GM21576 (cell line): ENCODE measurements around the gene ZNF680.
"Not testable (repeated sequence)": the region's sequence is repeated elsewhere in the genome, so short reads cannot be mapped to it uniquely, and the experiment has no call there.

ENCODE experiments used
- ATAC-seq: cut with Tn5 transposase; IDR thresholded peaks from one replicate; pipeline ENCODE4 v1.9.1; 2021; ENCODE audit warnings: mild to moderate bottlenecking, moderate library complexity; ENCODE audit not compliant: unreplicated experiment

ZNF680 gene

DNA sequence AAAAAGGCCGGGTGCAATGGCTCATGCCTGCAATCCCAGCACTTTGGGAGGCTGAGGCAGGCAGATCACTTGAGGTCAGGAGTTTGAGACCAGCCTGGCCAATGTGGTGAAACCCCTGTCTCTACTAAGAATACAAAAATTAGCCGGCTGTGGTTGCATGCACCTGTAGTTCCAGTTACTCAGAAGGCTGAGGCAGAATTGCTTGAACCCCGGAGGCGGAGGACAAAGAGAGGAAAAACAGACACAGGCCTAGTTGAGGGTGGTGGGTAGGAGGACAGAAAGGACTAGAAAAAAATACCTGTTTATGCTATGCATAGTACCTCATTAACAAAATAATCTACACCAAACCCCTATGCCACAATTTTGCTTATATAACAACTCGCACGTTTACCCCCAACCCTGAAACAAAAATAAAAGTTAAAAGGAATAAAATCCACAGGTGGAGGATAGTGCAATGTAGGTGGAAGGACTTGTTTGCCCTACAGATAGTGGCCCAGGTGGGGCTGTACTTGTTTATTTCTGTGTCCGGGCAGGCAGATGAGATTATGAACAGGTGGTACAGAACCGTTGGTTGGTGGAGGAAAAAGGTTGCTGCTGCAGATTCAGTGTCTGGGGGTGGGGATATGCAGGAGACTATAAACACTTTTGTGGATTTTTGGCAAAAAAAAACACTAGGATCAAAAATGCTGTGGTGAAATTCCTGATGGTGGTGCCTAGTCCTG lies 5.1 kb downstream of the ZNF680 start:
- no peak for ATAC-seq

DNA sequence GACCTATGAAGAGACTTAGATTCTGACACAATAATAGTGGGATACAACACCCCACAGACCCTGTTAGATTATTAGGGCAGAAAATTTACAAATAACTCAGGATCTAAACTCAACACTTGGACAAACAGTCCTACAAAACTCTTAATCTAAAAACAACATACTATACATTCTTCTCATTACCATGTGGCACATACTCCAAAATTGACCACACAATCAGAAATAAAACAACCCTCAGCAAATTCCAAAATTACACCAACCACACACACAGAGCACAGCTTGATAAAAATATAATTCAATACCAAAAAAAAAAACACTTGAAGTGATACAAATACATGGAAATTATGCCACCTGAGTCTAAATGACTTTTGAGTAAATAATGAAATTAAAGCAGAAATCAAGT lies 7.8 kb downstream of the ZNF680 start:
- no peak for ATAC-seq

DNA sequence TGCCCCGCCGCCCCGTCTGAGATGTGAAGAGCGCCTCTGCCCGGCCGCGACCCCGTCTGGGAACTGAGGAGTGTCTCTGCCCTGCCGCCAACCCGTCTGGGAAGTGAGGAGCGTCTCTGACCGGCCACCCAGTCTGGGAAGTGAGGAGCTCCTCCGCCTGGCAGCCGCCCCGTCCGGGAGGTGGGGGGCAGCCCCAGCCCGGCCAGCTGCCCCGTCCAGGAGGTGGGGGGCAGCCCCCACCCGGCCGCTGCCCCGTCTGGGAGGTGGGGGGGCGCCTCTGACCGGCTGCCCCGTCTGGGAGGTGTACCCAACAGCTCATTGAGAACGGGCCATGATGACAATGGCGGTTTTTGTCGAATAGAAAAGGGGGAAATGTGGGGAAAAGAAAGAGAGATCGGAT lies 8.7 kb downstream of the ZNF680 start:
- ATAC-seq, result not testable (repeated sequence)

GRCh38 chr7:64551375-64552142 lies 11.3 kb downstream of the ZNF680 start:
- ATAC-seq, result no peak

DNA sequence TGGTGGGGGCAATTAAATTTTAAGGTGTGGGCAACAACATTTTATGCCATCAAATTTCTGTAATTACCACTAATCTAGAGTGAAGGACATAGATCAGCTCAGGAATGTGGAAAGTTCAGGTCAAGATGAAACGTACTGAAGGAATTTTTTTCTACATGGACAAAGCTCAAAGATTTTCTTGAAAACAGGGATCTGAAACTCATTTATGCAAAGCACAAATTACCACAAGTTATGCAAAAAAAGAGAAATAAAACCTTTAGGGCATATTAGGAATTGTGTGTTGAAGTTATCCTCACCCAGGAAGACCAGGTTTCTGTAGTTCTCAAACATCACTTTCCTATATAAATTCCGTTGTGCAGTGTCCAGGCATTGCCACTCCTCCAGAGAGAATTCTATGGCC lies 18.9 kb downstream of the ZNF680 start:
- ATAC-seq, result no peak

DNA sequence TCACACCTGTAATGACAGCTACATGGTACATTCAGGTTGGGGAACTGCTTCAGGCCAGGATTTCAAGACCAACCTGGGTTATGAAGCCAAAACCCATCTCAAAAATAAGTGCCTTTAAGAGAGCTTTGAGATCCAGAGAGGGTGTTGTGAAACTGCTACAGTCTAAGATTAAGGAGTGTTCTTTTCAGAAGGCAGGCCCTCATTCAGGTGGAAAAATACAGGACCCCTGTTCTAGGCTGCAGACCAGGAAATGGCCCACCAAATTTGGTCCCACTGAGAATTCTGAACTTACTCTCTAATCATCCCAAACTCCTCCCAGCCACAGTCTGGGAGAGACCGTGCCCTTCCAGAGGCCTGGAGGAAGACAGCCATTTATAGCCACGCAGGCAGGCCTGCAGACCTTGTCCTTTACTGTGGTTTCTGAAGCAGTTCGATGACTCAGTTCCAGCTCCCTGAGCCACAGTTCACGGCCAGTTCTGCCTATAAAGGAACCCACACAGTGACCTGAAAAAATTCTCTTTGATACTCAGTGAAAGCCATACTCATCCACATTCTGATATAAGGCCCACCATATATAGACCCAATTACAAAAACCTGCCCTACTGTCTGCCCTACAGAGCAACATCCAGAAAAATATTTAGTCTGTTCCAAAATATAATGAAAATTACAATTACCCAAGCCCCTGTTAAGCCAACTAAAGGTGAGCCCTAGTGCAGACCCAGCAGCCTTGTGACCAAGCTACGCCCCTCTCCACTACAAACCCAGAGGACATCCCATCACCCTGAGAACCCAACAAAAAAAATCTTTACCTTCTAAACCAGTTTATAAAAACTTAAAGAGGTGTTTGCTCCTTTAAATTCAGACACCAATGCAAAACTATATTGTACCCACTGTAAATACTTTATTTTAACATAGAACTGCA lies 21.2 kb downstream of the ZNF680 start:
- no peak for ATAC-seq

DNA sequence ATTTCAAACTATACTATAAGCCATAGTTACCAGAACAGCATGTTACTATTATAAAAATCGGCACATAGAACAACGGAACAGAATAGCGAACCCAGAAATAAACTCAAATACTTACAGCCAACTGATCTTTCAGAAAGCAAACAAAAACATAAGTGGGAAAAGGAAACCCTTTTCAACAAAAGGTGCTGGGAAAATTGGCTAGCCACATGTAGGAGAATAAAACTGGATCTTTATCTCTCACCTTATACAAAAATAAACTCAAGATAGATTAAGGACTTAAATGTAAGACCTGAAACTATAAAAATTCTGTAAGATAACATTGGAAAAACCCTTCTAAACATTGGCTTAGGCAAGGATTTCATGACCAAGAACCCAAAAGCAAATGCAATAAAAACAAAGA lies 29.1 kb downstream of the ZNF680 start:
- ATAC-seq, result no peak

DNA sequence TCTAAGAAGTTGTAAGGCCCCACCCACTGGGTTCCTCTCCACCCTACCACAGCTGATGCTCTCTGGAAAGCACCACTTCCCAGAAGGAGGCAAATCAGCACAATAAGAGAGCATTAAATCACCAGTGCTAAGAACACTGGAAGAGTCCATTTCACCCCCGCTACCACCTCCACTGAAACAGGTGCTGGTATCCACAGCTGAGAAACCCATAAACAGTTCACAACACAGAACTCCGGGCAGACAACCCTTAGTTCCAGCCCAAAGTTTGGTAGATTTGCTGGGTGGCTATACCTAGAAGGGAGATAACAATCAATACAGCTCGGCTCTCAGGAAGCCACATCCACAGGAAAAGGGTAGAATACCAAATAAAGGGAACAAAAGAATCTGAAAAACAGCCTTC lies 34.1 kb downstream of the ZNF680 start:
- ATAC-seq, result no peak

DNA sequence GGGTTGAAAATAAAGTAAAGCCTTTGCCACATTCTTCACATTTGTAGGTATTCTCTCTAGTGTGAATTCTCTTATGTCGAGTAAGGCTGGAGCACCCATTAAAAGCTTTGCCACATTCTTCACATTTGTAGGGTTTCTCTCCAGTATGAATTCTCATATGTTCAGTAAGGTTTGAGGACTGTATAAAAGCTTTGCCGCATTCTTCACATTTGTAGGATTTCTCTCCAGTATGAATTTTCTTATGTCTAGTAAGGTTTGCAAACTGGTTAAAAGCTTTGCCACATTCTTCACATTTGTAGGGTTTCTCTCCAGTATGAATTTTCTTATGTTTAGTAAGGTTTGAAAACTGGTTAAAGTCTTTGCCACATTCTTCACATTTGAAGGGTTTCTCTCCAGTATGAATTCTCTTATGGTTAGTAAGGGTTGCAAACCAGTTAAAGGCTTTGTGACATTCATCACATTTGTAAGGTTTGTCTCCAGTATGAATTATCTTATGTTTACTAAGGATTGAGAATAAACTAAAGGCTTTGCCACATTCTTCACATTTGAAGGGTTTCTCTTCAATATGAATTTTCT lies 41.4 kb downstream of the ZNF680 start:
- no peak for ATAC-seq

GRCh38 chr7:64516451-64516850 lies 46.4 kb downstream of the ZNF680 start:
- no peak for ATAC-seq

DNA sequence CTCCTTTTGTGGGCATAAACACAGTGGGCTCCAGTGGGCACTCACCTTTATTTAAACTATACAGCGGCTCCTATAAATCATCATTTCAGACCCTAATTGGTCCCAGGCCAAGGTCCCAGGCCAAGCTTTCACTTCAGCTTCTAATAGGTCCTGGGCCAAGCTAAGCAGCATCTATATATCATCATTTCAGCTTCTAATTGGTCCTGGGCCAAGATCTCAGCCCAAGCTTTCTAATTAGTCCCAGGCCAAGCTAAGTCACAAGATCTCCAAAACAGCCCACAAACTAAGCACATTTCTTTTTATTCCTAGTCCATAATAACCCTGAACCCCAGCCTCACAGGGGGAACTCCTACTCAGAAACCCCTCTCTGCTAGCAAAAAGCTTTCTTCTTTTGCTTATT lies 47.1 kb downstream of the ZNF680 start:
- no peak for ATAC-seq

DNA sequence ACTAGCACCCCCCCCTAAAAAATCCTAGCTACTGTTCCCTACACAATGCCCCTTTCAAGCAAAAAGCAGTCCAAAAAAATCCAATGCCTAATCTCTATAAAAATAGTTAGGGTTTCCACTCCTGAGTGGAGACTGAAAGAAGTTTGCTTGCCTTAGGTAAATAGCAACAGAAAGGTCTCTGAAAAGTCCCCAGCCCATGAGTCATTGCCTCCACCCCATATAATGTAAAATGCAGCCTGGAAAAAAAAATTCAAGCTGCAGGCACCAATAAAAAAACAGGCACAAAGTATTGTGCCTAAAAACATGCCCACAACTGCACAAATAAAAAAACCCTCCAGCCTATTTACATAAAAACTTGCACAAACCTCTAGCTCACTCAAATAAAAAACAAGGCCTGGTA lies 47.5 kb downstream of the ZNF680 start:
- ATAC-seq, result no peak

- no peak for ATAC-seq
Measured at GRCh38 chr7:64509583-64509982, 53.3 kb downstream of the ZNF680 start.

DNA sequence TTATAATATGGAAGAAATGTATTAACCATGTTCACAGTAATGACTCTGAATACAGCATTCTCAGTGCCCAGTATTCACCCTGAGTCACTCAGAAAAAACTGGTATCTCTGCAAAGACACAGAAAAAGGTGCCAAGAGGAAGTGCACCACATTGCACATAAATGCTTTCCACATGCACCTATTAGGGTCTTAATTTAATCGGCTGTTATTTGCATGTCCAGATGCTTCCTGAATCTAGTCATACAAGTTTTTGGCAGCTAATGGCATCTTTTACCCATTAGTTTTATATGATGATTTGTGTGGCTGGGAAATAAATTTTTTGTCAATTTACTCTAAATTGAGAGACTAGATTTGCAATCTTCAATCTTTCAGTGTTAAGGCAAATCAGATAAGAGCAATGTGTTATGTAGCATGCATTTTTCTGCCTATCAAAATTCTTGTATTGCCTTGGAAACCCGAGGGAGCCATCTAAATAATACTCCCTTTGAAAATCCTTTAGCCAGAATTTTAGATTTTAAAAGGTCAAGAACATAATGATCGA lies 58.2 kb downstream of the ZNF680 start:
- no peak for ATAC-seq

DNA sequence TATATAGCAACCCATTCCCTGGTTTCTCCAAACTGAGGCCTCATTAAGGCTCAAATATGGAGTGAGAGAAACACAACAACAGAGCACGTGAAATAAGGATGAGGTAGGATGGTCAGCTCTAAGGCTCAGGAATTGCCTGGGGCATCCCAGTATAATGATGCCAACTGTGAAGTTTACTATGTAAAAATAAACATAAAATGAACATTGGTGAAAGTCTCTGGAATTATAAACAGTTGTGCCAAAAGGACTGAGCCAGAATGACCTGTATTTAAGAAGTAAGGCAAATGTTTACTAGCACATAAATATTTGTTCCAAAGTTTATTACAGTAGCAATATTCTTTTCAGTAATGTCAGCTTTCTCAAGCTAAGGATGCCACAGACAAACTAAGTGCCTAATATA lies 64.6 kb downstream of the ZNF680 start:
- ATAC-seq, result no peak

GRCh38 chr7:64494912-64495461 lies 67.9 kb downstream of the ZNF680 start:
- no peak for ATAC-seq

DNA sequence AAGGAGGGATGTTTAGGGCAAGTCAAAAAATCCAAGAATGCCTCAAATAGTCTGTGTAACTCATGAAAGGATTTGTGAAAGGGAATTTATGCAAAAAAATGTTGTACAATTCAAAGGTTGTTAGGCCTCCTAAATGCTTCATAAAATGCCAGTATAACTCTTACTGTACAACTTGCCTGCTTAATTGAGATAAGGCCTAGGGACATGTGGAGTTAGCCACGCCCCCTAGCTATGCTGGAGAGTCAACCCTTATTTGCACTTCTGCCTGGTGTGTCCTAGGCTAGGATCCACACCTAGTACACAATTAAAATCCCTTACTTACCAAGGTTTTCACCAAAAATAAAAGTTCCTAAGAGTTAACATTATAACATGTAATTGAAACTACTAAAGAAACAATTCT lies 77.2 kb downstream of the ZNF680 start:
- no peak for ATAC-seq
